BE2C (cell line): ENCODE results near the gene OPHN1.

Experiments
- DNase-seq: peaks from one replicate; pipeline ENCODE4 v3.0.0-alpha.2; 2020
- H3K27me3 ChIP-seq: fragments of 250-450 bp; sonication (Bioruptor Pico); 2 replicates; pipeline ENCODE4 v1.5.1; 2020; ENCODE audit warnings: mild to moderate bottlenecking
- H3K36me3 ChIP-seq: fragments of 250-450 bp; sonication (Bioruptor Pico); 2 replicates; pipeline ENCODE4 v1.5.1; 2020; ENCODE audit warnings: mild to moderate bottlenecking
- H3K4me1 ChIP-seq: fragments of 250-450 bp; sonication (Bioruptor Pico); 2 replicates; pipeline ENCODE4 v1.5.1; 2020
- H3K4me3 ChIP-seq: 2 replicates; pipeline ENCODE4 v1.5.1; 2011; ENCODE audit warnings: low read depth, low read length
- H3K9me3 ChIP-seq: fragments of 250-450 bp; sonication (Bioruptor Pico); 2 replicates; pipeline ENCODE4 v1.5.1; 2020
- TF ChIP-seq, protein P1 (sequence below): IDR thresholded peaks from 2 replicates; pipeline ENCODE4 v1.5.1; 2012; ENCODE audit warnings: mild to moderate bottlenecking, low read depth, low read length

Gene OPHN1

DNA sequence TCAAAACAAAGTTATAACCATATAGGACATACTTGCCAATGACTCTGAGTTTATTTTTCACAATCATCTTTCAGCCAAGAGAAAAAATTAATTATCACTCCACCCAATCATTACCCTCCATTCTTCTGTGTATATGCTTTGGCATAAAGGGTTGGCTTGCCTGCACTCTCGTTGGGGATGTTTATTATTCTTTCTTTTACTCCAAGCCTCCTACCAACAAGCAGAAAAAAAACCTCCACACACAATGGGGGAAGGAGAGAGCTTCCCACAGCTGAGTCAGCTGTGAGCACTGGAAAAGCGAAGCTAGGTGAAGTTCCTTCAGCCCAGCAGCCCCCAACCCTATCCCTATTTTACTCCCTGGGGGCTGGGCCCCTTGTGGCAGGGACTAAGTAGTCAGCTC, 1.5 kb downstream of the OPHN1 start:
- Histone ChIP-seq H3K9me3 (no peaks in the 10 kb centered on the region), H3K4me1 (no peaks in the 10 kb centered on the region), H3K27me3 (peaks cover 21% of the 10 kb centered on the region; the same call in 1 of the 2 replicates), H3K36me3 (no peaks in the 10 kb centered on the region), H3K4me3 (no peak overlapping the region)
- DNase-seq: no peak
- TF ChIP-seq, protein P1, sequence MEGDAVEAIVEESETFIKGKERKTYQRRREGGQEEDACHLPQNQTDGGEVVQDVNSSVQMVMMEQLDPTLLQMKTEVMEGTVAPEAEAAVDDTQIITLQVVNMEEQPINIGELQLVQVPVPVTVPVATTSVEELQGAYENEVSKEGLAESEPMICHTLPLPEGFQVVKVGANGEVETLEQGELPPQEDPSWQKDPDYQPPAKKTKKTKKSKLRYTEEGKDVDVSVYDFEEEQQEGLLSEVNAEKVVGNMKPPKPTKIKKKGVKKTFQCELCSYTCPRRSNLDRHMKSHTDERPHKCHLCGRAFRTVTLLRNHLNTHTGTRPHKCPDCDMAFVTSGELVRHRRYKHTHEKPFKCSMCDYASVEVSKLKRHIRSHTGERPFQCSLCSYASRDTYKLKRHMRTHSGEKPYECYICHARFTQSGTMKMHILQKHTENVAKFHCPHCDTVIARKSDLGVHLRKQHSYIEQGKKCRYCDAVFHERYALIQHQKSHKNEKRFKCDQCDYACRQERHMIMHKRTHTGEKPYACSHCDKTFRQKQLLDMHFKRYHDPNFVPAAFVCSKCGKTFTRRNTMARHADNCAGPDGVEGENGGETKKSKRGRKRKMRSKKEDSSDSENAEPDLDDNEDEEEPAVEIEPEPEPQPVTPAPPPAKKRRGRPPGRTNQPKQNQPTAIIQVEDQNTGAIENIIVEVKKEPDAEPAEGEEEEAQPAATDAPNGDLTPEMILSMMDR: no peak

DNA sequence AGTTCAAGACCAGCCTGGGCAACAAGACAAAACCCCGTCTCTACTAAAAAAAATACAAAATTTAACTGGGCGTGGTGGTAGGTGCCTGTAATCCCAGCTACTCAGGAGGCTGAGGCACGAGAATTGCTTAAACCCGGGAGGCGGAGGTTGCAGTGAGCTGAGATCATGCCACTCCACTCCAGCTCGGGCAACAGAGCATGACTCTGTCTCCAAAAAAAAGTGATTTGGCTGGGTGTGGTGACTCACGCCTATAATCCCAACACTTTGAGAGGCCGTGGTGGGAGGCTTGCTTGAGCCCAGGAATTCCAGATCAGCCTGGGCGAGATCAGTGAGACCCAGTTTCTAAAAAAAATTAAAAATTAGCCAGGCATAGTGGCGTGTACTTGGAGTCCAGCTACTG, 4.1 kb downstream of the OPHN1 start:
- TF ChIP-seq, protein P1: no peak
- Histone ChIP-seq H3K4me3 (no peak overlapping the region), H3K27me3 (peaks cover 19% of the 10 kb centered on the region; the same call in 1 of the 2 replicates), H3K9me3 (no peaks in the 10 kb centered on the region), H3K36me3 (no peaks in the 10 kb centered on the region), H3K4me1 (no peaks in the 10 kb centered on the region)
- no peak for DNase-seq

GRCh38 chrX:68428431-68428830, 4.9 kb downstream of the OPHN1 start:
- no peak for DNase-seq
- H3K4me3 ChIP-seq: no peak overlapping the region

DNA sequence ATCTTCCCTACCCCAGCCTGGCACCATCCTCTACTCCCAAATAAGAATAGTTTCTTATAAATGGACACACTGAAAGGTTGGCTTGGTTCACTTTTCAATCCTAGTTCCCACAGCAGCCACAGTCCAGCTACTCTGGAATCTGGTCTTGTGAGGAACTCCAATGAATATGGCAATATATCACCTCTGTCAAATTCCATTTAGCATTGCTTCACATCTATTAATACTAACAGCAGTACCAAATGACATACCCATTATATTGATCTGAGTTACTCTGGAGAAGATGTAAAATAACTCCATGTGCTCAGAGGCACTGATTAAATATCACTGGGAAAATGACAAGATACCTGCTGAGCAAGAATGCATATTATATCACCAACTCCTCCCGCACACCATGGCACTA, 8.6 kb downstream of the OPHN1 start:
- no peak for DNase-seq
- Histone ChIP-seq H3K4me3 (no peak overlapping the region), H3K4me1 (no peaks in the 10 kb centered on the region), H3K27me3 (no peaks in the 10 kb centered on the region), H3K9me3 (no peaks in the 10 kb centered on the region), H3K36me3 (no peaks in the 10 kb centered on the region)
- TF ChIP-seq, protein P1: no peak

More at GRCh38 chrX:68428431-68428830, 4.9 kb downstream of the OPHN1 start:
- TF ChIP-seq, protein P1: no peak
- Histone ChIP-seq H3K27me3 (peaks cover 11% of the 10 kb centered on the region; the same call in 1 of the 2 replicates), H3K4me1 (no peaks in the 10 kb centered on the region), H3K9me3 (no peaks in the 10 kb centered on the region), H3K36me3 (no peaks in the 10 kb centered on the region)

DNA sequence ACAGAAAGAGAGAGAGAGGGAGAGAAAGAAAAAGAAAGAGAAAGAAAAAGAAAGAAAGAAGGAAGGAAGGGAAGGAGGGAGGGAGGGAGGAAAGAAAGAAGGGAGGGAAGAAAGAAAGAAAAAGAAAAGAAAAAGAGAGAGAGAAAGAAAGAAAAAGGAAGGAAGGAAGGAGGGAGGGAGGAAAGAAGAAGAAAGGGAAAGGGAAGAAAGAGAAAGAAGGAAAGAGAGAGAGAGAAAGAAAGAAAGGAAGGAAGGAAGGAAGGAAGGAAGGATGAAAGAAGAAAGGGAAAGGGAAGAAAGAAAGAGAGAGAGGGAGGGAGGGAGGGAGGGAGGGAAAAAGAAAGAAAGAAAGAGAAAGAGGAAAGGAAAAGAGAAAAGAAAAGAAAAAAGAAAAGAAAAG, 10.8 kb downstream of the OPHN1 start:
- DNase-seq: no peak
- TF ChIP-seq, protein P1: no peak
- Histone ChIP-seq H3K4me1 (no peaks in the 10 kb centered on the region), H3K27me3 (no peaks in the 10 kb centered on the region), H3K4me3 (no peak overlapping the region), H3K9me3 (no peaks in the 10 kb centered on the region), H3K36me3 (no peaks in the 10 kb centered on the region)

DNA sequence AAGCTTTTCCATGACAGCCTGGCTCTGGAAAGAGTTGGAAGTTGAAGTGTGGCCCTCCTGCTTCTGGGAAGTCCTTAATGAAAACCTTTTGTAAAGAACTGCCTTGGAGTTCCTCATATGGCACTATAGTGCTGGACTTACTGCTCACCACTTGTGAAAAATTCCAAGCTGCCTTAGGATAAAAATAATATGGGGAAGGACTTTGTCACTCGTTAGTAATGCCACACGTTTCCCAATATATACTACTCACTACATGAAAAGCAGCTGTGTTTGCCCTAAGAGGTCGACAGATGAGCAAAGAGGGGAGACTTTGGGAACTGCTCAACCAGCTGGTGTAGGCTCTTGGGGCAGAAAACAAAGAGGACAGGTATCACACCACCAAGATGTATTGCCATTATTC, 11.7 kb downstream of the OPHN1 start:
- H3K36me3 ChIP-seq: no peaks in the 10 kb centered on the region
- DNase-seq: no peak
- no peaks in the 10 kb centered on the region for H3K4me1 ChIP-seq
- H3K9me3 ChIP-seq: no peaks in the 10 kb centered on the region
- H3K4me3 ChIP-seq: no peak overlapping the region
- TF ChIP-seq, protein P1: no peak
- no peaks in the 10 kb centered on the region for H3K27me3 ChIP-seq
